Natural killer cell (primary cell): ENCODE results near the gene VAV3. TPM values are rescaled to one million over a fixed set of nuclear protein-coding genes. Genes with fewer than 3 reads are reported as not detected.

Experiments used
- ATAC-seq, 3 donors: fragments of 150-1000 bp in 2 of 3; fragments of 200-7000 bp in 1 of 3; cut with Tn5 transposase; 1 replicate in 1 of 3; 2 replicates in 2 of 3; pipeline ENCODE4 v1.10.0; 2021; ENCODE audit warnings: mild to moderate bottlenecking in 2 of 3, moderate library complexity in 2 of 3
- DNase-seq, 2 donors: peaks; one replicate each; pipeline versions ENCODE4 v3.0.0 to v3.0.0-alpha.2; 2013 to 2021; ENCODE audit warnings: mixed read lengths in 1 of 2
- H3K27ac ChIP-seq: one replicate; pipeline ENCODE4 v1.5.1; 2013; ENCODE audit warnings: mild to moderate bottlenecking, low read length
- H3K27me3 ChIP-seq: one replicate; pipeline ENCODE4 v1.6.1; 2013; ENCODE audit warnings: low read length; ENCODE audit not compliant: control insufficient read depth, insufficient read depth
- H3K36me3 ChIP-seq: one replicate; pipeline ENCODE4 v1.6.1; 2013; ENCODE audit warnings: low read length; ENCODE audit not compliant: control insufficient read depth, insufficient read depth
- H3K4me1 ChIP-seq: one replicate; pipeline ENCODE4 v1.6.1; 2013; ENCODE audit warnings: low read length; ENCODE audit not compliant: control insufficient read depth, insufficient read depth
- H3K4me3 ChIP-seq: one replicate; pipeline ENCODE4 v1.5.1; 2013; ENCODE audit warnings: low read length
- H3K9me3 ChIP-seq: one replicate; pipeline ENCODE4 v1.6.1; 2013; ENCODE audit warnings: low read length; ENCODE audit not compliant: control insufficient read depth, insufficient read depth
- H3K27ac Mint-ChIP-seq, 2 donors: one replicate each; pipeline ENCODE4 v1.8.0; 2022; ENCODE audit warnings: mild to moderate bottlenecking in 2 of 2, mixed read lengths in 2 of 2, moderate library complexity in 1 of 2
- H3K27me3 Mint-ChIP-seq, 2 donors: one replicate each; pipeline ENCODE4 v1.8.0; 2022; ENCODE audit warnings: low read depth in 2 of 2, mixed read lengths in 2 of 2
- H3K36me3 Mint-ChIP-seq: one replicate; pipeline ENCODE4 v1.8.0; 2022; ENCODE audit warnings: mixed read lengths
- H3K4me1 Mint-ChIP-seq, 2 donors: one replicate each; pipeline ENCODE4 v1.8.0; 2022; ENCODE audit warnings: mixed read lengths in 2 of 2
- H3K4me3 Mint-ChIP-seq: one replicate; pipeline ENCODE4 v1.8.0; 2022; ENCODE audit warnings: mild to moderate bottlenecking, moderate library complexity, mixed read lengths
- H3K9me3 Mint-ChIP-seq, 2 donors: one replicate each; pipeline ENCODE4 v1.8.0; 2022; ENCODE audit warnings: mixed read lengths in 2 of 2
- CTCF ChIP-seq: fragments of 200-600 bp; IDR thresholded peaks from one replicate; pipeline ENCODE4 v1.8.0; 2022; ENCODE audit warnings: antibody characterized with exemption
- WGBS: methylation state at CpG from one replicate; pipeline ENCODE4 v1.1.7; 2013; ENCODE audit warnings: missing lambda C conversion rate; ENCODE audit not compliant: insufficient coverage; 5-methylcytosine and 5-hydroxymethylcytosine counted together
- intact Hi-C: fragments of 100-400 bp; cut with micrococcal nuclease; formaldehyde crosslinking; loops from one replicate; pipeline ENCODE4 v1.14.2; 2022
- total RNA-seq, 4 donors: library from RNA; stranded (reverse); fragments of 120-200 nt in 1 of 4; gene quantifications; one replicate each; pipeline versions ENCODE4 v1.2.3 to v1.2.4, GENCODE V29; 2013 to 2022

VAV3 gene
- 100 to 1,000 TPM in 1 of 3 donors, 10 to 100 TPM in 2; 95.8 to 101 (median 96.6) TPM for total RNA-seq
- 131 TPM for total RNA-seq (2013)

- DNase-seq, result peak; percentile 60 to 72
- Mint-ChIP-seq H3K9me3 (no peaks in the 10 kb centered on the region), H3K36me3 (no peaks in the 10 kb centered on the region), H3K4me3 (peak within 1 kb of the TSS; percentile 98), H3K27ac (peak within 1 kb of the TSS; percentile 95 to 97), H3K4me1 (peaks cover 34 to 43% of the 10 kb centered on the region in 2 donors), H3K27me3 (no peaks in the 10 kb centered on the region)
- peak; percentile 40 to 62 (median 62) for ATAC-seq
- Histone ChIP-seq H3K4me1 (peaks cover 18% of the 10 kb centered on the region), H3K27me3 (no peaks in the 10 kb centered on the region), H3K27ac (peak within 1 kb of the TSS; percentile 83), H3K36me3 (no peaks in the 10 kb centered on the region), H3K4me3 (peak within 1 kb of the TSS; percentile 84), H3K9me3 (no peaks in the 10 kb centered on the region)
- intact Hi-C loops, result loop anchor here (1.0 to 2.0 kb wide), 2 partner anchors 69 to 160 kb away; no protein-coding TSS in a partner anchor
- WGBS, result under 1% methylated on average over 73 of the region's 73 CpGs
- peak; percentile 24 for TF ChIP-seq CTCF
These were observed at the start of gene VAV3 for GRCh38 chr1:107965110-107965991. Gene VAV3 (minus strand): TSS chr1:107965180. CDS start chr1:107964869, 311 bp downstream.

- H3K4me1 Mint-ChIP-seq, result peaks cover 17 to 19% of the 10 kb centered on the region in 2 donors
- no peaks in the 10 kb centered on the region for H3K27me3 Mint-ChIP-seq
- Histone ChIP-seq H3K27me3 (no peaks in the 10 kb centered on the region), H3K36me3 (no peaks in the 10 kb centered on the region), H3K27ac (no peak overlapping the region), H3K9me3 (no peaks in the 10 kb centered on the region), H3K4me3 (no peak overlapping the region), H3K4me1 (peaks cover 4% of the 10 kb centered on the region)
- no peak for TF ChIP-seq CTCF
- H3K9me3 Mint-ChIP-seq, result no peaks in the 10 kb centered on the region
- intact Hi-C loops, result no loop called here
- no peak for DNase-seq
- no peaks in the 10 kb centered on the region for H3K36me3 Mint-ChIP-seq
- H3K4me3 Mint-ChIP-seq, result no peak overlapping the region
- no peak for ATAC-seq
- H3K27ac Mint-ChIP-seq, result no peak overlapping the region
These were observed 47.6 kb upstream of the VAV3 start for GRCh38 chr1:108012553-108012952.

- H3K27me3 Mint-ChIP-seq, result no peaks in the 10 kb centered on the region
- no peaks in the 10 kb centered on the region for H3K36me3 ChIP-seq
- TF ChIP-seq CTCF, result no peak
- intact Hi-C loops, result no loop called here
- no peak overlapping the region for H3K27ac Mint-ChIP-seq
- no peak for ATAC-seq
- no peak overlapping the region for H3K4me3 Mint-ChIP-seq
- no peak overlapping the region for H3K4me3 ChIP-seq
- peaks cover 8 to 10% of the 10 kb centered on the region in 2 donors for H3K4me1 Mint-ChIP-seq
- 83% methylated on average over 6 of the region's 6 CpGs for WGBS
- H3K4me1 ChIP-seq, result peaks cover 2% of the 10 kb centered on the region
- DNase-seq, result no peak
- H3K27me3 ChIP-seq, result no peaks in the 10 kb centered on the region
- H3K9me3 Mint-ChIP-seq, result no peaks in the 10 kb centered on the region
- no peaks in the 10 kb centered on the region for H3K9me3 ChIP-seq
- H3K36me3 Mint-ChIP-seq, result no peaks in the 10 kb centered on the region
- H3K27ac ChIP-seq, result no peak overlapping the region
These were observed 46.3 kb upstream of the VAV3 start for GRCh38 chr1:108011295-108011694.
